SJCRH30 (cell line): ENCODE measurements around the gene SDK2. TPM values are rescaled to one million over a fixed set of nuclear protein-coding genes. Genes with fewer than 3 reads are reported as not detected.
A peak's percentile ranks its signal among the peaks of the same experiment; 100 is the strongest.

Experiments
- DNase-seq, 2 experiments: peaks; one replicate each; pipeline ENCODE4 v3.0.0-alpha.2; 2015 to 2020
- H3K27ac ChIP-seq: fragments of 250-450 bp; sonication (Bioruptor Pico); 2 replicates; pipeline ENCODE4 v1.5.1; 2020; ENCODE audit warnings: mild to moderate bottlenecking, moderate library complexity
- H3K27me3 ChIP-seq: fragments of 250-450 bp; sonication (Bioruptor Pico); 2 replicates; pipeline ENCODE4 v1.5.1; 2020; ENCODE audit warnings: mild to moderate bottlenecking, moderate library complexity
- H3K36me3 ChIP-seq: fragments of 250-450 bp; sonication (Bioruptor Pico); 2 replicates; pipeline ENCODE4 v1.5.1; 2020; ENCODE audit warnings: mild to moderate bottlenecking, moderate library complexity
- H3K4me1 ChIP-seq: fragments of 250-450 bp; sonication (Bioruptor Pico); 2 replicates; pipeline ENCODE4 v1.5.1; 2020; ENCODE audit warnings: mild to moderate bottlenecking, moderate library complexity
- H3K4me3 ChIP-seq: fragments of 250-450 bp; sonication (Bioruptor Pico); 2 replicates; pipeline ENCODE4 v1.5.1; 2020; ENCODE audit warnings: mild to moderate bottlenecking, moderate library complexity
- H3K9me3 ChIP-seq: fragments of 250-450 bp; sonication (Bioruptor Pico); replicated peaks from 2 replicates; pipeline ENCODE4 v1.5.1; 2020; ENCODE audit warnings: mild to moderate bottlenecking, moderate library complexity
- total RNA-seq: library from RNA; depleted of rRNA; stranded (reverse); fragments of >200 nt; shearing (Covaris generic); gene quantifications from 2 replicates; pipeline ENCODE4 v1.2.3, GENCODE V29; 2014

SDK2 gene
- total RNA-seq, 1 experiment from 2014 or later = 15.2 TPM

GRCh38 chr17:73663614-73664013 is 19.4 kb upstream of the SDK2 start:
- DNase-seq = no peak
- Histone ChIP-seq H3K4me1 (no peaks in the 10 kb centered on the region), H3K36me3 (no peaks in the 10 kb centered on the region), H3K9me3 (no peaks in the 10 kb centered on the region), H3K4me3 (no peak overlapping the region), H3K27ac (no peak overlapping the region), H3K27me3 (0 out of 2 replicates have a peak, but pooled peaks cover 6% of the 10 kb centered on the region)

DNA sequence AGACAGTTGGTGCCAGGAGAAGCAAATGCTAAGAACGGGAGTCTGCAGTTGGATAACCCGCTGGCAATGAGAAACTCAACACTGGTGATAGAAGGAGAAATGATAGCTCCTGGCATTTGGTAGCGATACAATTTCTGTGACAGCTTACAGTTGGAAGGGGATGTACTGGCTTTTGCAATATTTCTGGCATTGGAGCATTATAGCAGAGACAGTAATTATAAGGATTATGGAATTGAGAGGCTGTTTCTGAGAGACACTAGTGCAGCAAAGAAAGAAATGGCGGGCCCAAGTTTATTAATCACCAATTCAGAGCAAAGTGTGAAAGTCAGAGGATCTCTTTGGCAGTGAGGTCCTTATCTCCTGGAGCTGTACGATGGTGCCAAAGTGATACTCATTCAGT is 16.1 kb upstream of the SDK2 start:
- Histone ChIP-seq H3K27me3 (0 out of 2 replicates have a peak, but pooled peaks cover 6% of the 10 kb centered on the region), H3K9me3 (no peaks in the 10 kb centered on the region), H3K4me3 (no peak overlapping the region), H3K36me3 (no peaks in the 10 kb centered on the region), H3K4me1 (no peaks in the 10 kb centered on the region), H3K27ac (no peak overlapping the region)
- no peak for DNase-seq

DNA sequence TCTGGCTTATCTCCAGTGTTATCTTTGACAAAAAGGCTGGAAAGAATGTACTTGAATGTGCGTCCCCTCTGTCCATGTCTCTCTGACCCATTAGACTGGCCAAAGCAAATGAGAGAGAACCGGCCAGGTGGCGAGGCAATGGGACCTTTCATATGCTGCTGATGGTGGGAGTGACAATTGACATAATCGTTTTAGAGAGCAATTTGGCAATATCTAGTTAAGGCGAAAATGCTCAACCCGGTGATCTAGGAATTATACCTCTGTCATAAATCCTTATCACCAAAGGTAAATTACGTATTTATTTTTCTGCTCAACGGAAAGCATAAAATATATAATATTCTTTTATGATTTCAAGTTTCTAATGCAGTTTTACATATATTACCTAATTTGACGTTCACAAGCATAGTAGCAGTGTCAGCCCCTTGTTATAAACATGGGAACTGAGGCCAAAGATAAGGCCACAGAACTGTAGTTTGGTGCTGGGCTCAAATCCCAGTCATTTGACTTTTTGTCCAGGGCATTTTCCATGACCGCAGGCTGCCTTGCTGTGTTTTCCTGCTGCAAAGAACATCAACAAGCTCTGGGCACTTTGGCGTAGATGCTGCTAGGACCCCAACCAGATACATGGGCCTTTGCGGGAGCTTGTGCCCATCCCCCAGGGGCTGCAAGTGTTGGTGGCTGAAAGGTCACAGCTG is 14.7 kb upstream of the SDK2 start:
- Histone ChIP-seq H3K27ac (no peak overlapping the region), H3K27me3 (0 out of 2 replicates have a peak, but pooled peaks cover 6% of the 10 kb centered on the region), H3K36me3 (no peaks in the 10 kb centered on the region), H3K9me3 (0 out of 2 replicates have a peak, but pooled peaks cover 3% of the 10 kb centered on the region), H3K4me3 (no peak overlapping the region), H3K4me1 (no peaks in the 10 kb centered on the region)
- DNase-seq = no peak

- H3K27ac ChIP-seq = no peak overlapping the region
- H3K36me3 ChIP-seq = no peaks in the 10 kb centered on the region
- H3K27me3 ChIP-seq = 0 out of 2 replicates have a peak, but pooled peaks cover 3% of the 10 kb centered on the region
- DNase-seq = peak; percentile 71 to 85
- peaks cover 6% of the 10 kb centered on the region for H3K9me3 ChIP-seq
- H3K4me1 ChIP-seq = no peaks in the 10 kb centered on the region
- H3K4me3 ChIP-seq = no peak overlapping the region
These were observed 13.3 kb upstream of the SDK2 start for GRCh38 chr17:73657473-73658116.

- no peak overlapping the region for H3K4me3 ChIP-seq
- H3K4me1 ChIP-seq = no peaks in the 10 kb centered on the region
- DNase-seq = no peak
- H3K9me3 ChIP-seq = peaks cover 6% of the 10 kb centered on the region
- H3K27ac ChIP-seq = no peak overlapping the region
- H3K36me3 ChIP-seq = no peaks in the 10 kb centered on the region
- 0 out of 2 replicates have a peak, but pooled peaks cover 3% of the 10 kb centered on the region for H3K27me3 ChIP-seq
These were observed 10.0 kb upstream of the SDK2 start for GRCh38 chr17:73654241-73654640.

DNA sequence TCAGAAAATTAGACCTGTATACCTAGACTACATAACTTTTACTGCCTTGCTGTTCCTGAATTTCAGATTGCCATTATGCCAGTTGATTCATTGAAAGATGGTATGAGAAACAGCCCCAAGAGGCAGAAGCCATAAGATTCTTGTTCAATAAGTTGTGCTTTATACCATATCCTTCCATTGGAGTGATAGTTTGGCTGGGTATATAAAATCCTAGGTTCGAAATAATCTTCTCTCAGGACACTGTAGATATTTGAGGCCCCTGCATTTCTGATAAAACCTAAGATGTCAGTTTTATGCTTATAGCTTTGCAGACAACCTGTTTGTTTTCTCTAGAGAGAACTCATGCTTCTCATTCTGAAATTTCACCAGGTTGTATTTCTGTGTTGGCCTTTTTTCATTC is 9.6 kb upstream of the SDK2 start:
- Histone ChIP-seq H3K27me3 (0 out of 2 replicates have a peak, but pooled peaks cover 3% of the 10 kb centered on the region), H3K4me3 (no peak overlapping the region), H3K9me3 (peaks cover 6% of the 10 kb centered on the region), H3K27ac (no peak overlapping the region), H3K36me3 (no peaks in the 10 kb centered on the region), H3K4me1 (no peaks in the 10 kb centered on the region)
- no peak for DNase-seq

DNA sequence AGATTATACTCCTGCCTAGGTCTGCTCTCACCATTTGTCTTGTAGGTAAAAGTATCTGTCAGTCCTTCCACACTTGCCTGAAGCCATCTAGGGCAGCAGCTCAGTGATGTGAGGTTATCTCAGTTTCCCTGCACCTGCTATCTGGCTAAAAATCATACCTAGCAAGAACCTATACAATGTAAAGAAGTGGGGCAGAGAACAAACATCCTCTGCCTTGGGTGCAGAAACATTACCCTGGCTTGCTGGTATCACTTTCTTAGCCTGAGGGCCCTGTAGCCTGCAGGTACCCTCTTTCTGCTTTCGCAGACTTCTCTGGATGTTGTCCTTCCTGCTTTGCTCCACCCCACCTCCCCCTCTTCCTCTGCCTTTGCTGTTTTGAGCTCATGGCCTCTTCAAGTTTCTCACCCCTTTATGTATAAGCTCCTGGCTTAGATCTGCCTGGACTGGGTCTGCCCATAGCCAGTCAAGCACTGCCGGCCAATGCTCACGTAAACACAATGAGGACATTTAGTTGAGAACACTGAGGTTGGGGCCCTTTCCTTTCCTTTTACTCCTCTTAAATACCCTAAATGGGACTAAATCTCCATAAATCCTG is 8.7 kb upstream of the SDK2 start:
- Histone ChIP-seq H3K9me3 (peaks cover 6% of the 10 kb centered on the region), H3K4me1 (no peaks in the 10 kb centered on the region), H3K36me3 (no peaks in the 10 kb centered on the region), H3K4me3 (no peak overlapping the region), H3K27ac (no peak overlapping the region), H3K27me3 (0 out of 2 replicates have a peak, but pooled peaks cover 3% of the 10 kb centered on the region)
- DNase-seq = no peak

GRCh38 chr17:73650617-73651200 is 6.5 kb upstream of the SDK2 start:
- no peak overlapping the region for H3K27ac ChIP-seq
- H3K9me3 ChIP-seq = peaks cover 6% of the 10 kb centered on the region
- H3K36me3 ChIP-seq = no peaks in the 10 kb centered on the region
- DNase-seq = no peak
- H3K4me3 ChIP-seq = no peak overlapping the region
- H3K27me3 ChIP-seq = 0 out of 2 replicates have a peak, but pooled peaks cover 3% of the 10 kb centered on the region
- no peaks in the 10 kb centered on the region for H3K4me1 ChIP-seq

GRCh38 chr17:73650140-73650539 is 5.9 kb upstream of the SDK2 start:
- no peak overlapping the region for H3K27ac ChIP-seq
- H3K4me3 ChIP-seq = no peak overlapping the region
- 0 out of 2 replicates have a peak, but pooled peaks cover 3% of the 10 kb centered on the region for H3K27me3 ChIP-seq
- peaks cover 6% of the 10 kb centered on the region for H3K9me3 ChIP-seq
- no peaks in the 10 kb centered on the region for H3K36me3 ChIP-seq
- DNase-seq = peak in 1 of 2 experiments; percentile 43
- H3K4me1 ChIP-seq = no peaks in the 10 kb centered on the region

- H3K9me3 ChIP-seq = peaks cover 3% of the 10 kb centered on the region
- DNase-seq = no peak
- H3K4me1 ChIP-seq = no peaks in the 10 kb centered on the region
- H3K27ac ChIP-seq = no peak overlapping the region
- H3K27me3 ChIP-seq = 0 out of 2 replicates have a peak, but pooled peaks cover 3% of the 10 kb centered on the region
- H3K36me3 ChIP-seq = no peaks in the 10 kb centered on the region
- no peak overlapping the region for H3K4me3 ChIP-seq
These were observed 4.7 kb upstream of the SDK2 start for GRCh38 chr17:73648974-73649373.

DNA sequence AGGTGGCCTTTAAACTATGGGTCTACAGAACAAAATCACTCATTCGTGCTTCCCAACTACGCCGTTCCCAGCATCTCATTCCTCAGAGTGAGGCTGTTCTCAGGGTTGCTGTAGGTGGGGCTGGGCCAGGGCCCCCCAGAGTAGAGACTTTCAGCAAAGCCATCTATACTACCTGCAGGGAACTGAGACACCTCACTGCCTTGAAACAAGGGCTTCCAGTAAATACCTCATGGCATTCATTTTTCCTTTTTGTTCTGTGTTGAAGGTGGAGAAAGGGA is 4.2 kb upstream of the SDK2 start:
- 0 out of 2 replicates have a peak, but pooled peaks cover 3% of the 10 kb centered on the region for H3K27me3 ChIP-seq
- no peak overlapping the region for H3K27ac ChIP-seq
- H3K9me3 ChIP-seq = peaks cover under 1% of the 10 kb centered on the region; the same call in 1 of the 2 replicates
- H3K4me3 ChIP-seq = no peak overlapping the region
- no peaks in the 10 kb centered on the region for H3K4me1 ChIP-seq
- no peak for DNase-seq
- H3K36me3 ChIP-seq = no peaks in the 10 kb centered on the region

GRCh38 chr17:73647772-73648542 is 3.7 kb upstream of the SDK2 start:
- no peak overlapping the region for H3K27ac ChIP-seq
- 0 out of 2 replicates have a peak, but pooled peaks cover 3% of the 10 kb centered on the region for H3K27me3 ChIP-seq
- no peaks in the 10 kb centered on the region for H3K4me1 ChIP-seq
- no peaks in the 10 kb centered on the region for H3K9me3 ChIP-seq
- H3K4me3 ChIP-seq = no peak overlapping the region
- no peak for DNase-seq
- no peaks in the 10 kb centered on the region for H3K36me3 ChIP-seq

DNA sequence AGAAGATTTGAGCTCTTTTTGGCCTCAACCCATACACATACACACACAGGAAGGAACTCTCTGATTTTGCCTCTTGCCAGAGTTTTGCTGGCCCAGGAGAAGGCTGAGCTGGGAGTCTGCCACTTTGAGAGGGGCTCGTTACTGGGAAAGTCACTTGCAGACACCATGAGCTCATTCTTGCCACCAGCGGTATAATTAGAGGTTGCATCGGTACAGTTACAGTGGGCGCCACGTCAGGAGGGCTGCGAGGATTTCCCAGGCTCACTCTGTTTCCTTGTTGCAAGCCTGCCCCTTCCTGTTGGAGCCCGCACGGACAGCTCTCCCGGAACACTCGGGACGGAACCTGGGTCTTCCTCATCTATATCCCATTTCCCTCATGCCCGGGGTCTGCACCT is 3.1 kb upstream of the SDK2 start:
- Histone ChIP-seq H3K27ac (no peak overlapping the region), H3K9me3 (no peaks in the 10 kb centered on the region), H3K36me3 (no peaks in the 10 kb centered on the region), H3K27me3 (0 out of 2 replicates have a peak, but pooled peaks cover 3% of the 10 kb centered on the region), H3K4me3 (no peak overlapping the region), H3K4me1 (peaks cover 3% of the 10 kb centered on the region; the same call in 1 of the 2 replicates)
- no peak for DNase-seq
